AG08395 (cell line): ENCODE data around the gene PLD1.

ENCODE experiments used
- DNase-seq: peaks from one replicate; pipeline ENCODE4 v3.0.0; 2012; ENCODE audit warnings: mixed read lengths, low spot score

PLD1 gene

GRCh38 chr3:171558188-171558696 is 252.0 kb downstream of the PLD1 start:
- DNase-seq, result no peak

- no peak for DNase-seq
These were observed 253.1 kb downstream of the PLD1 start for GRCh38 chr3:171557173-171557572.

- no peak for DNase-seq
These were observed 253.6 kb downstream of the PLD1 start for GRCh38 chr3:171556574-171557145.

GRCh38 chr3:171556148-171556547 is 254.1 kb downstream of the PLD1 start:
- DNase-seq, result no peak

- DNase-seq, result no peak
These were observed 257.2 kb downstream of the PLD1 start for GRCh38 chr3:171553086-171553485.

GRCh38 chr3:171552531-171552930 is 257.8 kb downstream of the PLD1 start:
- DNase-seq, result no peak

GRCh38 chr3:171551296-171551695 is 259.0 kb downstream of the PLD1 start:
- DNase-seq, result no peak
